SK-N-DZ (cell line): ENCODE results near the gene MBD6.
"Not testable (repeated sequence)": the region's sequence is repeated elsewhere in the genome, so short reads cannot be mapped to it uniquely, and the experiment has no call there.

Experiments
- DNase-seq: peaks from one replicate; pipeline ENCODE4 v3.0.0-alpha.2; 2015; ENCODE audit warnings: low spot score

Gene MBD6

GRCh38 chr12:57489157-57489641, 33.4 kb upstream of the MBD6 start:
- no peak for DNase-seq

DNA sequence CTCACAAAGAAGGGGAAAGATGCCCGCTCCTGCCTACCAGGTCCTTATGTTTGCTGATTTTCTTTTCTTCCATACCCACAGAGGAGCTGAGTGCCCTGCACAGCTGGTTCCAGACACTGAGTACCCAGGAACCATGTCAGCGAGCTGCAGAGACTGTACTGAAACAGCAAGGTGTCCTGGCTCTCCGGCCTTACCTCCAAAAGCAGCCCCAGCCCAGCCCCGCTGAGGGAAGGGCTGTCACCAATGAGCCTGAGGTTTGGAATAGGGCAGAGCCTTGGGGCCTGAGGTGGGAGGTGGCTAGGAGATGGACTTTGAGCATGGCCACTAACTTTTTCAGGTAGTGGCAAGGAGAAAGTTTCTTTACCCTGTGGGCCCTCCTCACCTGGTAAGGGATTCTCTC, 32.5 kb upstream of the MBD6 start:
- no peak for DNase-seq

DNA sequence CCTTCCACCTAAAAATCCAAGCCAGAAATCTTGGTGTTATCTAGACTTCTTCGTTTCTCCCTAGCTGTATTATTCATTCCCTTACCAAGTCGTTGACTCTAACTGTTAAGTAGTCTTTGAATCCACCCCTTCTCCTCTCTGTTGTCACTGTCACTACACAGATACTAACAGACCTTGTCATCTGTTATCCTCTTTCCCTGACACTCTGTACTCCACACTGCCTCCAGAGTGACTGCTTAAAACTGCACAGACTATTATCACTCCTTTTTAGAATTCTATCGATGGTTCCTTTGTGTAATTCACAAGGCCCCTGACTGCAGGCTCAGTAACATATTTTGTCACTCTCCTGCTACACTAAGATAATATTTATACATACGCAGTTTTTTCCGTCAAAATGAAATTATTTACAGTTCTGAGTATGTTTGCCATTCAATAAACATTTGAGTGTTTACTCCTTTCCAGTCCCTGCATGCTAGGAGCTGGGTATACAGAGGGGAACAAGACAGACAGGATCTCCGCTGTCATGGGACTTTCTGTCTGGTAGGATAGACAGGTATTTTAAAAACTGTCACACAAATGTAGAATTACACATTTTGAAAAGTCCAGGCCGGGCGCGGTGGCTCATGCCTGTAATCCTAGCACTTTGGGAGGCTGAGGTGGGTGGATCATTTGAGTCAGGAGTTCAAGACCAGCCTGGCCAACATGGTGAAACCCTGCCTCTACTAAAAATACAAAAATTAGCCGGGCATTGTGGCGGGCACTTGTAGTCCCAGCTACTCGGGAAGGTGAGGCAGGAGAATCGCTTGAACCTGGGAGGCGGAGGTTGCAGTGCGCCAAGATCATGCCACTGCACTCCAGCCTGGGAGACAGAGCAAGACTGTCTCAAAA, 31.0 kb upstream of the MBD6 start:
- no peak for DNase-seq

DNA sequence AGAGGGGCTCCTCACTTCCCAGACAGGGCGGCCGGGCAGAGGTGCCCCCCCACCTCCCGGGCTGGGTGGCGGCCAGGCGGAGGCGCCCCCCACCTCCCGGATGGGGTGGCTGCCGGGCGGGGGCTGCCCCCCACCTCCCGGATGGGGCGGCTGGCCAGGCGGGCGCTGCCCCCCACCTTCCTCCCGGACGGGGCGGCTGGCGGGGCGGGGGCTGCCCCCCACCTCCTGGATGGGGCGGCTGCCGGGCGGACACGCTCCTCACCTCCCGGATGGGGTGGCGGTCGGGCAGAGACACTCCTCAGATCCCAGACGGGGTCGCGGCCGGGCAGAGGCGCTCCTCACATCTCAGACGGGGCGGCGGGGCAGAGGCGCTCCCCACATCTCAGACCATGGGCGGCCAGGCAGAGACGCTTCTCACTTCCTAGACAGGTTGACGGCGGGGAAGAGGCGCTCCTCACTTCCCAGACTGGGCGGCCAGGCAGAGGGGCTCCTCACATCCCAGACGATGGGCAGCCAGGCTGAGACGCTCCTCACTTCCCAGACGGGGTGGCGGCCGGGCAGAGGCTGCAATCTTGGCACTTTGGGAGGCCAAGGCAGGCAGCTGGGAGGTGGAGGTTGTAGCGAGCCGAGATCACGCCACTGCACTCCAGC, 27.4 kb upstream of the MBD6 start:
- DNase-seq = not testable (repeated sequence)

GRCh38 chr12:57496822-57497221, 25.8 kb upstream of the MBD6 start:
- no peak for DNase-seq

DNA sequence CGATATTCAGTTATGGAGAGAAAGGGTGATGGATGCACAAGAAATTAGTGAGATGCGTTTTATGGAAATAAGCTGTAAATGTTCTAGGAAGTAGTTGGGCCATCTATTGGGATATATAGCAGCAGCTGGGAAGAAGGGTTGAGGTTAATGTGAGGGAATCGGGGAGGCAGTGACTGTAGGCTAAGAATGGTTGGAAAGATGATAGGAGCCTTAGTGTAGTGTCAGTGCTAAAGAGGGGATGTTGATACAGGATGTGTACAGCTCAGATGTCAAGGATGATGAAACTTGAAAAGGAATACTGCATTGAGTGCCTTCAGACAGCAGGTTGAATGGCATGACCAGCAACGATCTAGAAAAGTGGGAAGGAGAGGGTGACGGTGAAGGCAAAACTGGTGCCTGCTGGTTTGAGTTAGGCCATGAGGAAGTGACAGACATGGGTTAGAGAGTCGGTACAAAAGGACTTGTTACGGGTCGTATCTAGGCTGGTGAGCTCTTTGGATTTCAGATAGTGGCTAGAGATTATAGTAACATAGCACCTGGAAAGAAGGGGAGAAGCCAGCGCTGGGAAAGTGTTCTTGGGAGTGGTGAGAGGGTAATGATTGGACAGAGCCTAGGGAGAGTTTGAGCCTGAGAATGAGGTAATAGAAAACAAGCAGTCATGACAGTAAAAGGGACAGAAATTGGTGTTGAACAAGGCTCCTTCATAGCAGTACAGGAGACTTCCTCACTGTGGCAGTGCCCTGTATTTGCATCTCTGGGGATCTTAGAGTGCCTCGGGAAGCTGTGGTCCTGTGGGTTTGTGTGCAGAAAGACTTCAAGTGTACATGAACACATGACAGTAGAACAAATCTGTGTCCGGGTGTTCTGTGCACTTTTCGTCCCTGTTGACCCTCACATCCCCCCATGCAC, 25.1 kb upstream of the MBD6 start:
- no peak for DNase-seq

- DNase-seq = no peak
Measured at GRCh38 chr12:57498132-57498502, 24.5 kb upstream of the MBD6 start.

DNA sequence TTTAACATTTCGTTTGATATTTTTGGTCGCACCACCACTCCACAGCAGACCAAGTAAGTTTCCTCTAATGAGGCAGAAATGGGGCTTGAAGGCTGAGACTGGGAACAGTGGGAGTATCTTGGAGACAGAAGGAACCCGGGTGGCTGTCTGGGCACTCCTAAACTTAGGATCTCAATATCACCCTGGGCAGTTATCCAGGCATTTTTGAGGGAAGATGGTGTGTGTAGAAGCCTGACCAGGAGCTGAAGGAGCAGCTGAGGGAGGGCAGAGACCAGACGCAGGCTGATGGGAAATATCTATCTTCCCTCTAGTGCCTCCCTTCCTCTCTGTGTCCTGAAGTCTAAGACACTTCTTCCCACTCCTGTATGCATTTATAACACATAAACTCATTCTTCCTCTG, 24.1 kb upstream of the MBD6 start:
- DNase-seq = no peak

GRCh38 chr12:57500213-57500612, 22.4 kb upstream of the MBD6 start:
- DNase-seq = no peak

GRCh38 chr12:57502311-57502969, 20.2 kb upstream of the MBD6 start:
- not testable (repeated sequence) for DNase-seq

- DNase-seq = not testable (repeated sequence)
Measured at GRCh38 chr12:57506541-57506940, 16.1 kb upstream of the MBD6 start.

DNA sequence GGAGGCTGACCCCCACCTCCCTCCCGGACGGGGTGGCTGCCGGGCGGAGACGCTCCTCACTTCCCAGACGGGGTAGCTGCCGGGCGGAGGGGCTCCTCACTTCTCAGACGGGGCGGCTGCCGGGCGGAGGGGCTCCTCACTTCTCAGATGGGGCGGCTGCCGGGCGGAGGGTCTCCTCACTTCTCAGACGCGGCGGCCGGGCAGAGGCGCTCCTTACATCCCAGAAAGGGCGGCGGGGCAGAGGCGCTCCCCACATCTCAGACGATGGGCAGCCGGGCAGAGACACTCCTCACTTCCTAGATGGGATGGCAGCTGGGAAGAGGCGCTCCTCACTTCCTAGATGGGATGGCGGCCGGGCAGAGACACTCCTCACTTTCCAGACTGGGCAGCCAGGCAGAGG, 14.8 kb upstream of the MBD6 start:
- not testable (repeated sequence) for DNase-seq

- no peak for DNase-seq
Measured at GRCh38 chr12:57511161-57511560, 11.5 kb upstream of the MBD6 start.

GRCh38 chr12:57511588-57512325, 10.9 kb upstream of the MBD6 start:
- no peak for DNase-seq

GRCh38 chr12:57512665-57513064, 10.0 kb upstream of the MBD6 start:
- DNase-seq = no peak

DNA sequence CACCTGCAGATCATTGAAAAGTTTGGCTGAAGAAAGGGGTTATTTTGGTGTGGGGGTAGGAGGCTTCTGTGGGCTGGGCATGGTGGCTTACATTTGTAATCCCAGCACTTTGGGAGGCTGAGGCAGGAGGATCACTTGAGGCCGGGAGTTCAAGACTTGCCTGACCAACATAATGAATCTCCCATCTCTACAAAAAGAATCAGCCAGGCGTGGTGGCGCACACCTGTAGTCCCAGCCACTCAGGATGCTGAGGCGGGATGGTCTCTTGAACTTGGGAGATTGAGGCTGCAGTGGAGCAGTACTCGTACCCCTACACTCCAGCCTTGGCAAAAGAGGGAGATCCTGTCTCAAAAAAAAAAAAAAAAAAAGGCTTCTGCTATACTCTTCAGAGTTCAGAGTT, 9.4 kb upstream of the MBD6 start:
- DNase-seq = no peak

- not testable (repeated sequence) for DNase-seq
Measured at GRCh38 chr12:57513677-57514076, 8.9 kb upstream of the MBD6 start.

GRCh38 chr12:57514246-57514645, 8.4 kb upstream of the MBD6 start:
- not testable (repeated sequence) for DNase-seq

GRCh38 chr12:57514720-57515407, 7.8 kb upstream of the MBD6 start:
- no peak for DNase-seq

DNA sequence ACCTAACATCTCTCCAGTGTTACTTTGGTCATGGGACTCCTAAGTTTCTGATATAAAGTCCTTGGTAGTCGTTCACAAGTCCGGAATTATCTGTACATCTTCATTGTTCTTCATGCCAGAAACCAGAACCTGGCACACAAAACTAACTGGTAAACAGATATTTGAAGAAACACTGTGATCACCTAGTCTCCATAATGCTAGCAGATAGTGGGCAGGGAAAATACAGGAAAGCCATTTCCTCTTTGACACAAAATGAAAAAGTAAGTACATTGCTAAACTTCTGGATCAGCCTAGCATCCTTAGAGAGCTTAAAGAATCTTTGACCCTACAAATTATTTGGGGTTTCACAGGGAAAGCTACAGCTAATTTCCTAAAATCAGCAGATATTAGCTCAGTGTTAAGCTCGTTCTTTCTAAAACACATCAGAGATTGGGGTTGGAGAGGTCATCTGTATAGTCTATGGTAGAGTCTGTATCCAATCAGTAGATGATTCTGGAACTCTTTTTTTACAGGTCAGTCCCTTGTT, 7.2 kb upstream of the MBD6 start:
- DNase-seq = no peak
